Transverse colon (tissue), 4 donors: ENCODE measurements around the gene CATSPERD. TPM values are rescaled to one million over a fixed set of nuclear protein-coding genes. Genes with fewer than 3 reads are reported as not detected.

Source experiments
- DNase-seq: peaks from one replicate; pipeline ENCODE4 v3.0.0-alpha.2; 2019
- H3K27ac ChIP-seq, 4 donors: fragments of 200-600 bp; sonication (generic); 2 replicates each; pipeline ENCODE4 v1.5.1; 2016 to 2018; ENCODE audit warnings: inconsistent platforms in 4 of 4
- H3K27me3 ChIP-seq: fragments of 200-600 bp; sonication (generic); 2 replicates; pipeline ENCODE4 v1.5.1; 2017; ENCODE audit warnings: inconsistent platforms
- H3K36me3 ChIP-seq, 4 donors: fragments of 200-600 bp; sonication (generic); 2 replicates each; pipeline ENCODE4 v1.5.1; 2017 to 2019; ENCODE audit warnings: inconsistent platforms in 4 of 4
- H3K4me1 ChIP-seq, 4 donors: fragments of 200-600 bp; sonication (generic); 2 replicates each; pipeline ENCODE4 v1.5.1; 2017 to 2020; ENCODE audit warnings: inconsistent platforms in 4 of 4
- H3K4me3 ChIP-seq, 4 donors: fragments of 200-600 bp; sonication (generic); 1 replicate in 1 of 4; 2 replicates in 3 of 4; pipeline versions ENCODE4 v1.5.1 to v1.6.1; 2017 to 2019; ENCODE audit warnings: inconsistent platforms in 4 of 4
- H3K9me3 ChIP-seq, 2 donors: fragments of 200-600 bp; sonication (generic); 2 replicates each; pipeline ENCODE4 v1.5.1; 2017 to 2019; ENCODE audit warnings: inconsistent platforms in 2 of 2
- EP300 ChIP-seq: sonication (generic); formaldehyde crosslinking; IDR thresholded peaks from one replicate; pipeline ENCODE4 v1.6.1; 2017; ENCODE audit warnings: antibody characterized with exemption, low read depth
- POLR2A ChIP-seq: fragments of 450-650 bp; IDR thresholded peaks from one replicate; pipeline ENCODE4 v1.6.1; 2016; ENCODE audit warnings: antibody characterized with exemption, mild to moderate bottlenecking, moderate library complexity
- POLR2AphosphoS5 ChIP-seq, 3 donors: sonication (generic); formaldehyde crosslinking; IDR thresholded peaks; one replicate each; pipeline ENCODE4 v1.6.1; 2016; ENCODE audit warnings: antibody characterized with exemption in 3 of 3
- WGBS, 2 donors: methylation state at CpG; one replicate each; pipeline ENCODE4 v1.1.5; 2018; ENCODE audit warnings: low coverage in 1 of 2; 5-methylcytosine and 5-hydroxymethylcytosine counted together
- in situ Hi-C, 4 donors: fragments of 200-750 bp; cut with MboI; loops; one replicate each; pipeline versions ENCODE4 v1.15.0 to v1.15.1; 2017; ENCODE audit warnings: low sequenced_read_pairs in 3 of 4, low pct_ligation_motif_present in 1 of 4, low pct_unique_long_range_greater_than_20kb in 1 of 4
- intact Hi-C: fragments of 100-400 bp; cut with DNase I; formaldehyde crosslinking; loops from one replicate; pipeline ENCODE4 v1.15.1; 2023; ENCODE audit warnings: low total_unique reads
- total RNA-seq, 4 donors: library from RNA; depleted of rRNA; stranded (reverse); fragments of >200 nt; gene quantifications; one replicate each; pipeline ENCODE4 v1.1.0, GENCODE V29; 2016
- TF ChIP-seq, protein P1 (sequence below), 5 experiments: fragments of 200-600 bp in 3 of 5; fragments of 450-650 bp in 2 of 5; sonication (generic) in 3 of 5; IDR thresholded peaks; 1 replicate in 2 of 5; 2 replicates in 3 of 5; pipeline ENCODE4 v1.5.1; 2016 to 2017; ENCODE audit warnings: antibody characterized with exemption in 5 of 5, inconsistent platforms in 3 of 5, mild to moderate bottlenecking in 2 of 5, moderate library complexity in 1 of 5

Gene CATSPERD
- total RNA-seq, 4 donors from 2014 or later = not detected

DNA sequence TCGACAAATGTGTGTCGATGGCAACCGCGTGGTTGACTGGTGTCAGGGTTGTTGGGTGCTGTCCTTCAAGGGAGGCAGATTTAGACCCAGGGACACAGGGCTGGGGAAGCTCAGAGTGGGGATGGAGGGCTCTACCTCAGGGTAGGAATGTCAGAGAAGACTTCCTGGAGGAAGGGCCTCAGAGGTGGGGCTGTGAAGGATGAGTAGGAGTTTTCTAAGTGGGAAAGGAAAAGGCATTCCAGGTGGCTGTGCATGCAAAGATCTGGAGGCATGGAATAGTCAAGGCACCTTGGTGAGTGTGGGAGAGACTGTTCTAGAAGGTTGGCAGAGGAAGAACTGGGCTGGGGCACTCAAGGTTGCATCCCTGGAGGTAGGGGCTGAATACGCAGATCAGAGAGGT lies 86.5 kb downstream of the CATSPERD start:
- Histone ChIP-seq H3K4me3 (no peak overlapping the region), H3K4me1 (peaks cover 4 to 30% (median 22%) of the 10 kb centered on the region in 4 donors), H3K27ac (peak overlapping the region in 1 of 4 donors; percentile 87), H3K36me3 (no peaks in the 10 kb centered on the region), H3K9me3 (no peaks in the 10 kb centered on the region), H3K27me3 (peaks cover 23% of the 10 kb centered on the region)
- intact Hi-C loops (no loop called here), in situ Hi-C loops (loop anchor here in 3 of 4 donors (10.0 kb wide), 3 partner anchors 78 to 218 kb away; no protein-coding TSS in a partner anchor)
- DNase-seq = no peak
- 91 to 100% methylated on average over 1 to 5 of the region's 5 CpGs for WGBS, 2 donors
- no peak for TF ChIP-seq EP300
- TF ChIP-seq POLR2A = no peak
- TF ChIP-seq POLR2AphosphoS5 (IDR thresholded peaks at IDR 0.05) = no peak
- TF ChIP-seq, protein P1, sequence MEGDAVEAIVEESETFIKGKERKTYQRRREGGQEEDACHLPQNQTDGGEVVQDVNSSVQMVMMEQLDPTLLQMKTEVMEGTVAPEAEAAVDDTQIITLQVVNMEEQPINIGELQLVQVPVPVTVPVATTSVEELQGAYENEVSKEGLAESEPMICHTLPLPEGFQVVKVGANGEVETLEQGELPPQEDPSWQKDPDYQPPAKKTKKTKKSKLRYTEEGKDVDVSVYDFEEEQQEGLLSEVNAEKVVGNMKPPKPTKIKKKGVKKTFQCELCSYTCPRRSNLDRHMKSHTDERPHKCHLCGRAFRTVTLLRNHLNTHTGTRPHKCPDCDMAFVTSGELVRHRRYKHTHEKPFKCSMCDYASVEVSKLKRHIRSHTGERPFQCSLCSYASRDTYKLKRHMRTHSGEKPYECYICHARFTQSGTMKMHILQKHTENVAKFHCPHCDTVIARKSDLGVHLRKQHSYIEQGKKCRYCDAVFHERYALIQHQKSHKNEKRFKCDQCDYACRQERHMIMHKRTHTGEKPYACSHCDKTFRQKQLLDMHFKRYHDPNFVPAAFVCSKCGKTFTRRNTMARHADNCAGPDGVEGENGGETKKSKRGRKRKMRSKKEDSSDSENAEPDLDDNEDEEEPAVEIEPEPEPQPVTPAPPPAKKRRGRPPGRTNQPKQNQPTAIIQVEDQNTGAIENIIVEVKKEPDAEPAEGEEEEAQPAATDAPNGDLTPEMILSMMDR (IDR thresholded peaks at IDR 0.05) = no peak

DNA sequence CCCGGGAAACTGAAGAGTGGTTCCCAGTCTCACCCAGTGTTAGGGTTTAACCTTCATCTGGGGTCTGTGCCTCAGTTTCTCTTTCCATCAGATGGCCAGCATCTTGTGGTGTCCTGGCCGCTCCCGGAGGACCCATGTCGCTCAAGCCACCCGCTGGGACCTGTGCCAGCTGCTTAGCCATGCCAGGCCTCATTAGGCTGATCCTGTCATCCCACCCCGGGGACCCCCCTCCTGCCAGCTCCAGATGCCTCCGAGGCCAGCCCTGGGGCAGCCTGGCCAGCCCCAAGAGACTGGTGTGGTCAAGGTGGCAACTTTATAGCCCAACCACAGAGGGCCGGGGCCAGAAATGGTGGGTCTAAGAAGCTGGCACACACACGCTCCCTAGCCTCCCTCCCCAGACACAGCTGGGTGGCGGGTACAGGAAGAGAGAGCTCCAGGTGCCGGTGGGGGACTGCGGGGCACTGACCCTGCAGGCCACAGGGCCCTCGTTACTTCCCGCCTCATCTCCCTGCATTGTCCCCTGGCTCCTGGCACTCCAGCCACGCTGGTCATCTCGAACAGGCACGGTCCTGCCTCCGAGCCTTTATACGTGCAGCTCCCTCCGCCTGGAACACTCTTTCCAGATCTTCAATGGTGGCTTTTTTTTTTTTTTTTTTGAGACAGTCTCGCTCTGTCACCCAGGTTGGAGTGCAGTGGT lies 87.8 kb downstream of the CATSPERD start:
- TF ChIP-seq, protein P1 (IDR thresholded peaks at IDR 0.05) = no peak
- TF ChIP-seq POLR2AphosphoS5 (IDR thresholded peaks at IDR 0.05) (no peak), EP300 (no peak), POLR2A (no peak)
- Histone ChIP-seq H3K27me3 (peaks cover 16% of the 10 kb centered on the region), H3K27ac (no peak overlapping the region), H3K4me1 (peaks cover 4 to 25% (median 20%) of the 10 kb centered on the region in 4 donors), H3K36me3 (no peaks in the 10 kb centered on the region), H3K9me3 (no peaks in the 10 kb centered on the region), H3K4me3 (no peak overlapping the region)
- intact Hi-C loops (no loop called here), in situ Hi-C loops (loop anchor here in 3 of 4 donors (10.0 kb wide), 3 partner anchors 77 to 217 kb away; no protein-coding TSS in a partner anchor)
- 83 to 89% methylated on average over 6 to 21 of the region's 21 CpGs for WGBS, 2 donors
- no peak for DNase-seq

GRCh38 chr19:5809053-5809452 lies 88.6 kb downstream of the CATSPERD start:
- Histone ChIP-seq H3K27ac (no peak overlapping the region), H3K4me1 (peaks cover 0 to 18% (median 13%) of the 10 kb centered on the region in 4 donors), H3K9me3 (no peaks in the 10 kb centered on the region), H3K36me3 (no peaks in the 10 kb centered on the region), H3K27me3 (peaks cover 10% of the 10 kb centered on the region), H3K4me3 (no peak overlapping the region)
- 82 to 88% methylated on average over 7 to 9 of the region's 9 CpGs for WGBS, 2 donors
- intact Hi-C loops (no loop called here), in situ Hi-C loops (loop anchor here in 3 of 4 donors (10.0 kb wide), 3 partner anchors 76 to 216 kb away; no protein-coding TSS in a partner anchor)
- TF ChIP-seq POLR2A (no peak), EP300 (no peak), POLR2AphosphoS5 (IDR thresholded peaks at IDR 0.05) (no peak)
- TF ChIP-seq, protein P1 (IDR thresholded peaks at IDR 0.05) = no peak
- DNase-seq = no peak

- H3K36me3 ChIP-seq = no peaks in the 10 kb centered on the region
- no peaks in the 10 kb centered on the region for H3K9me3 ChIP-seq
- H3K4me3 ChIP-seq = no peak overlapping the region
- no peak for TF ChIP-seq EP300
- no peak for TF ChIP-seq POLR2AphosphoS5 (IDR thresholded peaks at IDR 0.05)
- TF ChIP-seq POLR2A = no peak
- TF ChIP-seq, protein P1 (IDR thresholded peaks at IDR 0.05) = no peak
- DNase-seq = no peak
- H3K27me3 ChIP-seq = peaks cover 7% of the 10 kb centered on the region
- intact Hi-C loops = no loop called here
- whole genome bisulfite sequencing, 2 donors = 58 to 72% methylated on average over 7 to 10 of the region's 10 CpGs
- no peak overlapping the region for H3K27ac ChIP-seq
- peaks cover 0 to 14% (median 10%) of the 10 kb centered on the region in 4 donors for H3K4me1 ChIP-seq
- in situ Hi-C loops = loop anchor here in 3 of 4 donors (10.0 kb wide), 3 partner anchors 75 to 215 kb away; no protein-coding TSS in a partner anchor
Measured at GRCh38 chr19:5809469-5809868, 89.0 kb downstream of the CATSPERD start.
